Left lung (tissue), 10 donors: Measurements from ENCODE around the gene CDKN1C. TPM values are rescaled to one million over a fixed set of nuclear protein-coding genes. Genes with fewer than 3 reads are reported as not detected.
"Not testable (repeated sequence)": the region's sequence is repeated elsewhere in the genome, so short reads cannot be mapped to it uniquely, and the experiment has no call there.

ENCODE experiments used
- ATAC-seq: fragments of 200-7000 bp; cut with Tn5 transposase; one replicate; pipeline ENCODE4 v1.9.1; 2020; ENCODE audit warnings: moderate library complexity
- DNase-seq, 4 donors: peaks; one replicate each; pipeline ENCODE4 v3.0.0-alpha.2; 2013 to 2020
- H3K27ac ChIP-seq, 2 donors: fragments of 200-600 bp; sonication (generic) in 1 of 2; one replicate each; pipeline versions ENCODE4 v1.5.0 to v1.8.0; 2020 to 2021
- H3K27me3 ChIP-seq, 2 donors: fragments of 200-600 bp; sonication (generic) in 1 of 2; one replicate each; pipeline versions ENCODE4 v1.5.0 to v1.8.0; 2020 to 2021
- H3K36me3 ChIP-seq, 2 donors: fragments of 200-600 bp; sonication (generic) in 1 of 2; one replicate each; pipeline versions ENCODE4 v1.5.0 to v1.8.0; 2020 to 2021
- H3K4me1 ChIP-seq, 2 donors: fragments of 200-600 bp; one replicate each; pipeline ENCODE4 v1.8.0; 2021
- H3K4me3 ChIP-seq, 2 donors: fragments of 200-600 bp; sonication (generic) in 1 of 2; one replicate each; pipeline versions ENCODE4 v1.5.0 to v1.8.0; 2020 to 2021; ENCODE audit warnings: mild to moderate bottlenecking in 1 of 2
- H3K9me3 ChIP-seq, 2 donors: fragments of 200-600 bp; sonication (generic) in 1 of 2; one replicate each; pipeline versions ENCODE4 v1.5.0 to v1.8.0; 2020 to 2021
- intact Hi-C, 2 donors: fragments of 100-400 bp; cut with DNase I; formaldehyde crosslinking; loops; one replicate each; pipeline versions ENCODE4 v1.11.2 to v1.14.2; 2022
- polyA plus RNA-seq, 6 donors: library from polyadenylated mRNA; unstranded; fragments of 120-200 nt; gene quantifications; one replicate each; pipeline ENCODE4 v1.2.1, GENCODE V29; 2013; ENCODE audit not compliant: insufficient read length in 6 of 6
- total RNA-seq, 2 donors: library from RNA; stranded (reverse); fragmentation: NEBNext Ultra II Directional; extraction: Animal tissue kit (Norgen Biotek cat#: 25700); gene quantifications; one replicate each; pipeline ENCODE4 v1.2.1, GENCODE V29; 2021
- TF ChIP-seq, protein P1 (sequence below), 2 donors: fragments of 200-600 bp; sonication (generic) in 1 of 2; IDR thresholded peaks; one replicate each; pipeline versions ENCODE4 v1.5.0 to v1.8.0; 2021; ENCODE audit warnings: antibody characterized with exemption in 2 of 2
- donor health status: DM: no; HTN: yes; CAD: no.
- donor health status: DM: no; HTN: no; CAD: no.

CDKN1C gene
- total and polyA plus RNA-seq, 8 donors, result 18.0 to 90.1 (median 67.6) TPM

DNA sequence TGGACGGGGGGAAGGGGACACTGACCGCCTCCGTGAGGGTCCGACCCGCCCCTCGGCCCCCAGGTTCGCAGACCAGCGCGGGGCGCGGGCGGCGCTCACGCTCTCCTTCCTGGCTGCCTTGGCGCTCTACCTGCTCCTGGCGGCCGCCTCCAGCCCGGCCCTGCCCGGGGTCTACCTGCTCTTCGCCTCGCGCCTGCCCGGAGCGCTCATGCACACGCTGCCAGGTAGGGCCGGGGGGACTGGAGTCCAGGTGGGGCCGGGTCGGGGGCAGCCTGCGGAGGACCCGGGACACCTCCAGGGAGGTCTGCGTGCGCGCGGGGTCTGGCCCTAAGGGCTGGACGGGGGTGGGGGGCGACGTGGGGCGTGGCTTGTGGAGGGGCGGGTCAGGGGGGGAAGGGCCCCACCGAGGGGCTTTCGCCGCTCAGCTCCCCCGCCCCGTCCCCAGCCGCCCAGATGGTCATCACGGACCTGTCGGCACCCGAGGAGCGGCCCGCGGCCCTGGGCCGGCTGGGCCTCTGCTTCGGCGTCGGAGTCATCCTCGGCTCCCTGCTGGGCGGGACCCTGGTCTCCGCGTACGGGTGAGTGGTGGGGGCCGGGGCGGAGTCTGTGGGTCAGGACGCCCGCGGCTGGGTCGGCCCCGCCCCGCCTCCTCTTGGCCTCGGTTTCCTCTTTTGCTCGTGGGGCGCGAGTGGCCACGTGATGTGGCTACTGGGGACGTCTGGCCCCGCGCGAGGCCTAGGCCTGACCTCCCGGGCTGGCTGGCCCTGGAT lies 23.7 kb upstream of the CDKN1C start:
- ATAC-seq (no peak), DNase-seq (no peak)
- intact Hi-C loops, result no loop called here
- Histone ChIP-seq H3K27me3 (peaks cover 0 to 13% of the 10 kb centered on the region in 2 donors), H3K36me3 (no peaks in the 10 kb centered on the region), H3K27ac (no peak overlapping the region), H3K4me1 (peaks cover 10% of the 10 kb centered on the region in 2 donors), H3K4me3 (no peak overlapping the region), H3K9me3 (no peaks in the 10 kb centered on the region)
- TF ChIP-seq, protein P1, sequence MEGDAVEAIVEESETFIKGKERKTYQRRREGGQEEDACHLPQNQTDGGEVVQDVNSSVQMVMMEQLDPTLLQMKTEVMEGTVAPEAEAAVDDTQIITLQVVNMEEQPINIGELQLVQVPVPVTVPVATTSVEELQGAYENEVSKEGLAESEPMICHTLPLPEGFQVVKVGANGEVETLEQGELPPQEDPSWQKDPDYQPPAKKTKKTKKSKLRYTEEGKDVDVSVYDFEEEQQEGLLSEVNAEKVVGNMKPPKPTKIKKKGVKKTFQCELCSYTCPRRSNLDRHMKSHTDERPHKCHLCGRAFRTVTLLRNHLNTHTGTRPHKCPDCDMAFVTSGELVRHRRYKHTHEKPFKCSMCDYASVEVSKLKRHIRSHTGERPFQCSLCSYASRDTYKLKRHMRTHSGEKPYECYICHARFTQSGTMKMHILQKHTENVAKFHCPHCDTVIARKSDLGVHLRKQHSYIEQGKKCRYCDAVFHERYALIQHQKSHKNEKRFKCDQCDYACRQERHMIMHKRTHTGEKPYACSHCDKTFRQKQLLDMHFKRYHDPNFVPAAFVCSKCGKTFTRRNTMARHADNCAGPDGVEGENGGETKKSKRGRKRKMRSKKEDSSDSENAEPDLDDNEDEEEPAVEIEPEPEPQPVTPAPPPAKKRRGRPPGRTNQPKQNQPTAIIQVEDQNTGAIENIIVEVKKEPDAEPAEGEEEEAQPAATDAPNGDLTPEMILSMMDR (IDR thresholded peaks at IDR 0.05), result no peak

DNA sequence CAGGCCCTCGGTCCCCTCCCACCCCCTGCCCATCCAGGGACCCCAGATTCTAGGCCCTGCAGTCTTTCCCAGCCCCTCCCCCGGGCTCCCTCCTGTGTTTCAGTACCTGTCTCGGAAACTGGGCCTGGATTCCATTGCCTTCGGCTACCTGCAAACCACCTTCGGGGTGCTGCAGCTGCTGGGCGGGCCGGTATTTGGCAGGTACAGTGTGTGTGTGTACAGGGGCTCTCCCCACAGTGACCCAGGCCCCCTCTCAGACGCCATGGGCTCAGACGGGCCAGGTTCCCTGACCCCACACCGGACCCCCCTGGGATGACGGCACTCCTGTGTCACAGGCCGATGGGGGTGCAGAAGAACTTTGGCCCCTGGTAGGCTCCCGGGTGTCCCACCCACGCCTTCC lies 22.6 kb upstream of the CDKN1C start:
- H3K36me3 ChIP-seq, result no peaks in the 10 kb centered on the region
- no peak overlapping the region for H3K27ac ChIP-seq
- H3K9me3 ChIP-seq, result no peaks in the 10 kb centered on the region
- peaks cover 5 to 20% of the 10 kb centered on the region in 2 donors for H3K4me1 ChIP-seq
- DNase-seq (no peak), ATAC-seq (no peak)
- intact Hi-C loops, result no loop called here
- TF ChIP-seq, protein P1 (IDR thresholded peaks at IDR 0.05), result no peak
- H3K4me3 ChIP-seq, result no peak overlapping the region
- H3K27me3 ChIP-seq, result peaks cover 0 to 13% of the 10 kb centered on the region in 2 donors

DNA sequence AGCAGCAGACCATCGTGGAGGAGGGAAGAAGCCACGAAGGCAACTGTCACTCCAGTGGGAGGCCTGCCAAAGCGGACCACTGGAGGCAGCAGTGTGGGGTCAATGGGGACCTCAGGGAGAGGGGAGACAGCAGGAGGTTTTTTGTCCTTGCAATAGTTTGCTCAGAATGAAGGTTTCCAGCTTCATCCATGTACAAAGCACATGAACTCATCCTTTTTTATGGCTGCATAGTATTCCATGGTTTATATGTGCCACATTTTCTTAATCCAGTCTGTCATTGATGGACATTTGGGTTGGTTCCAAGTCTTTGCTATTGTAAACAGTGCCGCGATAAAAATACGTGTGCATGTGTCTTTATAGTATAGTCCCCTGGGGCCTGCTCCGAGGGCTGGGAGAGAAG lies 19.7 kb upstream of the CDKN1C start:
- ATAC-seq, H3K9me3 ChIP-seq, H3K36me3 ChIP-seq, intact Hi-C loops, H3K4me3 ChIP-seq, H3K27ac ChIP-seq, DNase-seq: not testable (repeated sequence)
- Histone ChIP-seq H3K4me1 (peaks cover 5 to 31% of the 10 kb centered on the region in 2 donors), H3K27me3 (peaks cover 0 to 13% of the 10 kb centered on the region in 2 donors)

DNA sequence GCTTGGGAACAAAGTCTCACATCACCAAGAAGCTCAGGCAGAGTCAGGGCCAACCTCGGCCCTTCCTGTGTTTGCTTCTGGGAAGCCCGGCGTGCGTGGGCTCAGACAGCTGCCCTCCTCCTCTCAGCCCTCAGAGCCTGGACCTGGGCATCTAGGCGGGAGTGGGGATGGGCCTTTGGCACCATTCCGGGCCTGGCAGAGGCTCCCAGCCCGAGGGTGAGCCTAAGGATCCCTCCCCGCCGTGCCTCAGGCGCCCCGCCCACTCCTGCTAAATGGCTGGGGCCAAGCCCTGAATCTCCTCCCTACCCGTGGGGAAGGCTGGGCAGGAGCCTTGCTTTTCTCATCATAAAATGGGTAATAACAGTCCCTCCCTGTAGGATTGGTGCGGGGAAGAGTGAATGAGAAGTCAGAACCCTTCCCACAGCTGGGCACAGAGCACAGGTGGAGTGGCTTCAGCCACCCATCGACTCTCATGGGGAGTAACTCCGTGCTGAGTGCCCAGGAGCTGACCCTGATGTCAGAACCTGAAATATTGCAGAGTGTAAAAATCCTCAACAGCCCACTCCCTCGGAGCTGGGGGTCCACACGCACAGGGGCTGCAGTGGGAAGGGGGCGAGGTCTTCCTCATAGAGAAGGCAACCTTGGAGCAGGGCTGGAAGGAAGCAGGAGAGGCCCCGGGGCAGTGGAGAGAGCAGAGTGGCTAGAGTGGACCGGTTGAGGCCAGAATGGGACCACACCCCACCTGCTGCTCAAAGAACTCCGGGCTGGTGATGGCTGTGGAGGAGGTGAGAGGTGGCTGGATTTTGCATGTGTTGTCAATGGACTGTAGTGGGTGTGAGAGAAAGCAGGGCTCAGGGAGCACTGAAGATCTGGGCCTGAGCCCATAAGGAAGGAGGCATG lies 18.8 kb upstream of the CDKN1C start:
- intact Hi-C loops, result no loop called here
- peaks cover 0 to 9% of the 10 kb centered on the region in 2 donors for H3K27me3 ChIP-seq

DNA sequence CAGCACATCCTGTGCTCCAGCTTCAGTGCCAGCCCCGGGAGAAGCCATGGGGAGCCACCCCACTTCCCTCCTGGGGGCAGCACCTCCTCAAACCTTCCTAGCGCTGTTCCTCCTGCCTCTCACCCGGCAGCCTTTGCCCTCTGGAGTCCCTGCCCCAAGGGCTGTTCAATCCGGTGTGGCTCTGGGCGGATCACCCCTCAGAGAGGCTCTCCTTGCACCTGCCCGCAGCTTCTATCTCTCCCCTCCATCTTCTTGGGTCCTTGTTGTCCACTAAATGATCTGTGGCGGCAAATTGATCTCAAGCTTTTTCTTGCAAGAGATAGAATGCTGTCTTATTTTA lies 18.1 kb upstream of the CDKN1C start:
- Histone ChIP-seq H3K27me3 (peaks cover 0 to 1% of the 10 kb centered on the region in 2 donors), H3K36me3 (no peaks in the 10 kb centered on the region), H3K9me3 (no peaks in the 10 kb centered on the region), H3K4me3 (no peak overlapping the region), H3K4me1 (peaks cover 12 to 47% of the 10 kb centered on the region in 2 donors), H3K27ac (no peak overlapping the region)
- TF ChIP-seq, protein P1 (IDR thresholded peaks at IDR 0.05), result no peak
- intact Hi-C loops, result no loop called here
- DNase-seq (no peak), ATAC-seq (no peak)

More for the DNA sequence above, 18.8 kb upstream of the CDKN1C start:
- DNase-seq (no peak), ATAC-seq (no peak)
- no peaks in the 10 kb centered on the region for H3K36me3 ChIP-seq
- TF ChIP-seq, protein P1 (IDR thresholded peaks at IDR 0.05), result no peak
- H3K9me3 ChIP-seq, result no peaks in the 10 kb centered on the region
- peaks cover 8 to 40% of the 10 kb centered on the region in 2 donors for H3K4me1 ChIP-seq
- no peak overlapping the region for H3K27ac ChIP-seq
- H3K4me3 ChIP-seq, result no peak overlapping the region
